ENCODE measurements around the gene IFT20. TPM values are rescaled to one million over a fixed set of nuclear protein-coding genes. Genes with fewer than 3 reads are reported as not detected.

IFT20 gene
- total and polyA plus RNA-seq, 2 of the 13 experiments (the other 11 are each of a cell fraction or from before 2014, with no cell fraction given), result 28.0 to 37.8 TPM

- no peak for TF ChIP-seq ZBTB40 (IDR thresholded peaks at IDR 0.05)
- no peak for TF ChIP-seq ZBTB40 (CRISPR knock-in tag; IDR thresholded peaks at IDR 0.05)
- no peak for TF ChIP-seq ZNF768 (CRISPR knock-in tag; IDR thresholded peaks at IDR 0.05)
- TF ChIP-seq RAD51 (IDR thresholded peaks at IDR 0.05; ENCODE audit: borderline replicate concordance), result no peak
- no peak for TF ChIP-seq NR3C1 (CRISPR knock-in tag; IDR thresholded peaks at IDR 0.05)
- no peak for TF ChIP-seq ZFP1 (CRISPR knock-in tag; IDR thresholded peaks at IDR 0.05)
Measured at GRCh38 chr17:28366605-28367004, 31.3 kb upstream of the IFT20 start (continued).

Measured in HepG2 (cell line).